H1 (cell line): Measurements from ENCODE around the gene SLC11A1. TPM values are rescaled to one million over a fixed set of nuclear protein-coding genes. Genes with fewer than 3 reads are reported as not detected.

ENCODE experiments used
- CTCF ChIA-PET: fragments of 300-600 bp; sonication (Branson Sonifier 250); formaldehyde crosslinking; loops from one replicate; lab custom pipeline; 2021; ENCODE audit not compliant: partially characterized antibody; lab: Charles Lee
- POLR2A ChIA-PET: fragments of 300-600 bp; sonication (Branson Sonifier 250); formaldehyde crosslinking; loops from one replicate; lab custom pipeline; 2021; ENCODE audit warnings: inconsistent platforms; ENCODE audit not compliant: partially characterized antibody; lab: Charles Lee
- DNase-seq, 2 experiments: peaks; one replicate each; pipeline versions ENCODE4 v3.0.0 to v3.0.0-alpha.2; 2010 to 2022; ENCODE audit warnings: low spot score in 2 of 2, low read depth in 1 of 2, mixed read lengths in 1 of 2
- FAIRE-seq: peaks from 2 replicates; lab custom pipeline; 2011; peaks lifted over from hg19 to GRCh38; lab: Jason Lieb, UNC
- H2AFZ ChIP-seq: 2 replicates; pipeline ENCODE4 v1.8.1; 2012; ENCODE audit warnings: low read length, inconsistent platforms
- H2AK5ac ChIP-seq: 2 replicates; pipeline ENCODE4 v1.6.1; 2013; ENCODE audit warnings: low read depth, low read length
- H2BK120ac ChIP-seq: replicated peaks from 2 replicates; pipeline ENCODE3; 2013; ENCODE audit warnings: low read depth, low read length, inconsistent platforms
- H2BK12ac ChIP-seq: 2 replicates; pipeline ENCODE4 v1.6.1; 2013; ENCODE audit warnings: low read depth, low read length
- H2BK15ac ChIP-seq: 2 replicates; pipeline ENCODE4 v1.6.1; 2013; ENCODE audit warnings: low read length
- H2BK20ac ChIP-seq: 2 replicates; pipeline ENCODE4 v1.6.1; 2013; ENCODE audit warnings: low read length
- H2BK5ac ChIP-seq: 2 replicates; pipeline ENCODE4 v1.6.1; 2013; ENCODE audit warnings: low read depth, low read length
- H3K14ac ChIP-seq: 2 replicates; pipeline ENCODE4 v1.6.1; 2013; ENCODE audit warnings: inconsistent platforms; ENCODE audit not compliant: insufficient read length
- H3K18ac ChIP-seq: 2 replicates; pipeline ENCODE4 v1.6.1; 2013; ENCODE audit warnings: low read length; ENCODE audit errors: extremely low read depth
- H3K23ac ChIP-seq: 2 replicates; pipeline ENCODE4 v1.6.1; 2013; ENCODE audit warnings: inconsistent platforms; ENCODE audit not compliant: insufficient read length
- H3K23me2 ChIP-seq: 2 replicates; pipeline ENCODE4 v1.6.1; 2013; ENCODE audit warnings: low read depth, low read length
- H3K27ac ChIP-seq: 2 replicates; pipeline ENCODE4 v1.6.1; 2011; ENCODE audit warnings: low read depth, low read length, inconsistent platforms
- H3K27me3 ChIP-seq, 4 experiments: replicated peaks in 1 of 4; 1 replicate in 1 of 4; 2 replicates in 3 of 4; pipeline versions ENCODE4 v1.6.1 to v1.8.1; 2011 to 2013; ENCODE audit warnings: low read length in 3 of 4, mild to moderate bottlenecking in 3 of 4, inconsistent platforms in 2 of 4, mixed read lengths in 2 of 4, moderate library complexity in 1 of 4; ENCODE audit not compliant: control insufficient read depth in 3 of 4, insufficient read depth in 3 of 4; ENCODE audit errors: extremely low read depth in 1 of 4
- H3K36me3 ChIP-seq, 4 experiments: 2 replicates each; pipeline versions ENCODE4 v1.6.1 to v1.8.1; 2011 to 2013; ENCODE audit warnings: mild to moderate bottlenecking in 4 of 4, low read length in 3 of 4, moderate library complexity in 2 of 4, control low read depth in 1 of 4, inconsistent platforms in 1 of 4; ENCODE audit not compliant: insufficient read depth in 4 of 4, control insufficient read depth in 2 of 4
- H3K4ac ChIP-seq: replicated peaks from 2 replicates; pipeline ENCODE3; 2013; ENCODE audit warnings: low read length, low read depth, mixed read lengths, inconsistent platforms; ENCODE audit not compliant: insufficient read length
- H3K4me1 ChIP-seq, 4 experiments: replicated peaks in 1 of 4; 1 replicate in 1 of 4; 2 replicates in 3 of 4; pipeline versions ENCODE4 v1.6.1 to v1.8.1; 2011 to 2013; ENCODE audit warnings: low read length in 3 of 4, inconsistent platforms in 2 of 4, mixed read lengths in 1 of 4; ENCODE audit not compliant: insufficient read depth in 4 of 4, control insufficient read depth in 3 of 4
- H3K4me2 ChIP-seq, 2 experiments: 2 replicates each; pipeline versions ENCODE4 v1.6.1 to v1.8.1; 2011 to 2013; ENCODE audit warnings: low read depth in 2 of 2, low read length in 2 of 2, control low read depth in 1 of 2, inconsistent platforms in 1 of 2, mild to moderate bottlenecking in 1 of 2; ENCODE audit not compliant: insufficient read depth in 1 of 2
- H3K4me3 ChIP-seq, 4 experiments: fragments of 200-600, 300-600 bp in 1 of 4; sonication (generic), shearing (Covaris generic), sonication (Bioruptor Twin) in 1 of 4; 2 replicates each; pipeline versions ENCODE4 v1.5.1 to v1.8.1; 2011 to 2016; ENCODE audit warnings: low read length in 4 of 4, low read depth in 3 of 4, control low read depth in 2 of 4, inconsistent platforms in 2 of 4, mild to moderate bottlenecking in 2 of 4, mixed read lengths in 1 of 4, moderate library complexity in 1 of 4; ENCODE audit not compliant: insufficient read depth in 2 of 4; ENCODE audit errors: extremely low read depth in 1 of 4
- H3K56ac ChIP-seq: replicated peaks from 2 replicates; pipeline ENCODE3; 2013; ENCODE audit warnings: low read depth, mild to moderate bottlenecking, mixed read lengths, low read length, inconsistent platforms; ENCODE audit not compliant: insufficient read length
- H3K79me1 ChIP-seq: 2 replicates; pipeline ENCODE4 v1.6.1; 2013; ENCODE audit warnings: low read depth, low read length, control low read depth
- H3K79me2 ChIP-seq, 2 experiments: 2 replicates each; pipeline versions ENCODE4 v1.6.1 to v1.8.1; 2012 to 2013; ENCODE audit warnings: low read length in 2 of 2, mild to moderate bottlenecking in 2 of 2, inconsistent platforms in 1 of 2; ENCODE audit not compliant: insufficient read depth in 2 of 2, control insufficient read depth in 1 of 2
- H3K9ac ChIP-seq, 4 experiments: replicated peaks in 1 of 4; 1 replicate in 1 of 4; 2 replicates in 3 of 4; pipeline versions ENCODE4 v1.6.1 to v1.8.1; 2011 to 2013; ENCODE audit warnings: low read depth in 3 of 4, low read length in 3 of 4, control low read depth in 2 of 4, mild to moderate bottlenecking in 2 of 4, moderate library complexity in 2 of 4, inconsistent platforms in 1 of 4; ENCODE audit errors: extremely low read depth in 1 of 4
- H3K9me3 ChIP-seq, 2 experiments: 2 replicates each; pipeline versions ENCODE4 v1.6.1 to v1.8.1; 2012 to 2013; ENCODE audit warnings: mild to moderate bottlenecking in 2 of 2, moderate library complexity in 2 of 2, control low read depth in 1 of 2, inconsistent platforms in 1 of 2, low read depth in 1 of 2, low read length in 1 of 2, mixed read lengths in 1 of 2; ENCODE audit not compliant: insufficient read depth in 2 of 2
- H4K20me1 ChIP-seq, 2 experiments: replicated peaks in 1 of 2; 2 replicates each; pipeline versions ENCODE3 to v1.8.1; 2011 to 2013; ENCODE audit warnings: inconsistent platforms in 2 of 2, low read length in 2 of 2, mild to moderate bottlenecking in 1 of 2; ENCODE audit not compliant: insufficient read depth in 2 of 2, control insufficient read depth in 1 of 2
- H4K5ac ChIP-seq: 2 replicates; pipeline ENCODE4 v1.6.1; 2013; ENCODE audit warnings: low read length, low read depth, mixed read lengths, inconsistent platforms; ENCODE audit not compliant: insufficient read length
- H4K8ac ChIP-seq: 2 replicates; pipeline ENCODE4 v1.8.0; 2013; ENCODE audit warnings: mild to moderate bottlenecking, moderate library complexity, low read length, inconsistent platforms; ENCODE audit not compliant: insufficient read depth; ENCODE audit errors: extremely low read depth
- H4K91ac ChIP-seq: replicated peaks from 2 replicates; pipeline ENCODE3; 2013; ENCODE audit warnings: low read length, mixed read lengths, inconsistent platforms; ENCODE audit not compliant: insufficient read length
- E2F6 ChIP-seq: IDR thresholded peaks from 2 replicates; pipeline ENCODE4 v1.6.1; 2012; ENCODE audit warnings: inconsistent platforms
- EGR1 ChIP-seq: IDR thresholded peaks from 2 replicates; pipeline ENCODE4 v1.6.1; 2011; ENCODE audit warnings: low read depth, low read length, borderline replicate concordance
- FOSL1 ChIP-seq: IDR thresholded peaks from 2 replicates; pipeline ENCODE4 v1.6.1; 2011; ENCODE audit warnings: mild to moderate bottlenecking, low read depth, low read length, moderate library complexity; ENCODE audit not compliant: insufficient read depth
- NANOG ChIP-seq: IDR thresholded peaks from 2 replicates; pipeline ENCODE4 v1.6.1; 2011; ENCODE audit warnings: low read length, low read depth, mild to moderate bottlenecking, inconsistent platforms; ENCODE audit not compliant: insufficient read depth, poor library complexity, severe bottlenecking
- PHF8 ChIP-seq: fragments of 200-600 bp; sonication (generic); conservative IDR thresholded peaks from 2 replicates; pipeline ENCODE4 v1.7.1; 2012; ENCODE audit warnings: low read depth, mild to moderate bottlenecking, inconsistent platforms, low read length, moderate library complexity
- POU5F1 ChIP-seq: IDR thresholded peaks from 2 replicates; pipeline ENCODE4 v1.6.1; 2011; ENCODE audit warnings: low read depth, mild to moderate bottlenecking, low read length, moderate library complexity
- SIRT6 ChIP-seq: IDR thresholded peaks from one replicate; pipeline ENCODE4 v1.7.1; 2012; ENCODE audit warnings: low read length, inconsistent platforms
- SP1 ChIP-seq: IDR thresholded peaks from 2 replicates; pipeline ENCODE4 v1.6.1; 2011; ENCODE audit warnings: low read depth, low read length
- SUZ12 ChIP-seq: fragments of 200-600 bp; sonication (generic); IDR thresholded peaks from 2 replicates; pipeline ENCODE4 v1.6.1; 2012; ENCODE audit warnings: mild to moderate bottlenecking, inconsistent platforms, low read length, moderate library complexity, mixed read lengths
- WGBS, 2 experiments: shearing (Covaris generic) in 1 of 2; methylation state at CpG; one replicate each; pipeline versions ENCODE4 v1.1.6 to v1.1.7; 2013 to 2015; ENCODE audit warnings: low lambda C conversion rate in 2 of 2, mixed read lengths in 2 of 2, inconsistent platforms in 1 of 2, low coverage in 1 of 2, missing lambda C conversion rate in 1 of 2; ENCODE audit not compliant: insufficient replicate concordance in 2 of 2, insufficient coverage in 1 of 2, insufficient read length in 1 of 2; ENCODE audit errors: extremely low coverage in 1 of 2, missing lambda C conversion rate in 1 of 2; 5-methylcytosine and 5-hydroxymethylcytosine counted together
- polyA plus RNA-seq, 7 experiments: library from polyadenylated mRNA; depleted of rRNA in 3 of 7; stranded (reverse) in 5 of 7; unstranded in 2 of 7; fragments of >200 nt in 5 of 7; fragments of 200-250 nt in 2 of 7; gene quantifications; 1 replicate in 5 of 7; 2 replicates in 1 of 7; 4 replicates in 1 of 7; pipeline versions ENCODE4 v1.2.1 to v1.2.3, GENCODE V29; 2011 to 2013; ENCODE audit warnings: missing spikeins in 2 of 7, mixed read lengths in 2 of 7
- total RNA-seq: library from RNA; stranded (reverse); fragmentation: NEBNext Ultra II Directional; extraction: Animal tissue kit (Norgen Biotek cat#: 25700); gene quantifications from 2 replicates; pipeline ENCODE4 v1.2.1, GENCODE V29; 2021
- TF ChIP-seq, protein P1 (sequence below): IDR thresholded peaks from 2 replicates; pipeline ENCODE4 v1.6.1; 2012; ENCODE audit warnings: inconsistent platforms

SLC11A1 gene
- total and polyA plus RNA-seq, 2 of the 8 experiments (the other 6 are each of a cell fraction or from before 2014, with no cell fraction given) = 0.20 to 0.43 TPM

DNA sequence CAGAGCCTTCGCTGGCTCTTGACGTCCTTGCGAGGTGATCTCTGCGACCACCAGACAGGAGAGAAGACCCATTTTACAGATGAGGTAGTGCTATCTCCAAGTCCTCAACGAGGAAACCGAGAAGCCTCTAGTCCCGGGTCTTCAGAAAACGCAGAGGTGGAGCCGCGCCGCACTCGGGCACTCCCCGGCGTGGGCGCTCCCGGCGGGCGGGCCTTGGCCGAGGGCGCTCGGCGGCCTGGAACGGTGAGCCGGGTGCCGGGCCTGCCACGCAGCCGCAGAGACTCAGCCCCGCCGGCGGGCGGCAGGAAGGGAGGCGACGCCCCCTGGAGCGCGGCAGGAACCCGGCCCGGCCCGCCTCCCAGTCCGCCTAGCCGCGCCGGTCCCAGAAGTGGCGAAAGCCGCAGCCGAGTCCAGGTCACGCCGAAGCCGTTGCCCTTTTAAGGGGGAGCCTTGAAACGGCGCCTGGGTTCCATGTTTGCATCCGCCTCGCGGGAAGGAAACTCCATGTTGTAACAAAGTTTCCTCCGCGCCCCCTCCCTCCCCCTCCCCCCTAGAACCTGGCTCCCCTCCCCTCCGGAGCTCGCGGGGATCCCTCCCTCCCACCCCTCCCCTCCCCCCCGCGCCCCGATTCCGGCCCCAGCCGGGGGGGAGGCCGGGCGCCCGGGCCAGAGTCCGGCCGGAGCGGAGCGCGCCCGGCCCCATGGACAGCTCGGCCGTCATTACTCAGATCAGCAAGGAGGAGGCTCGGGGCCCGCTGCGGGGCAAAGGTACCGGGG lies 17.5 kb downstream of the SLC11A1 start, which contains the start of gene CTDSP1:
TSS of gene CTDSP1 (plus strand) at position 478 of the 776 bp plus-strand sequence. CDS start at position 701, 223 bp downstream.
- no peak for FAIRE-seq
- 1% methylated on average over 47 of the region's 78 CpGs; no CpG with 5 or more reads in 1 of the 2 experiments for WGBS, 2 experiments
- Histone ChIP-seq H2BK20ac (no peak within 1 kb of the TSS), H3K4ac (no peak within 1 kb of the TSS), H3K56ac (peak within 1 kb of the TSS; percentile 73), H3K4me1 (peaks cover 0 to 35% (median 24%) of the 10 kb centered on the region in 4 experiments; a peak in 6 of 7 replicates), H3K23me2 (peaks cover 26% of the 10 kb centered on the region; the same call in 1 of the 2 replicates), H3K14ac (no peak within 1 kb of the TSS), H3K9ac (peak within 1 kb of the TSS in 1 of 4 experiments; percentile 41; a peak in 1 of 7 replicates), H3K27me3 (peaks cover 22 to 34% (median 31%) of the 10 kb centered on the region in 4 experiments), H3K79me1 (no peaks in the 10 kb centered on the region), H3K79me2 (no peaks in the 10 kb centered on the region), H3K9me3 (no peaks in the 10 kb centered on the region), H2BK12ac (peak within 1 kb of the TSS; percentile 75; the same call in 1 of the 2 replicates), H3K23ac (no peak within 1 kb of the TSS), H3K27ac (no peak within 1 kb of the TSS), H4K20me1 (peaks cover 0 to 2% of the 10 kb centered on the region in 2 experiments), H2BK5ac (no peak within 1 kb of the TSS), H3K36me3 (peaks cover 0 to 10% (median 4%) of the 10 kb centered on the region in 4 experiments; a peak in 2 of 8 replicates), H4K5ac (peak within 1 kb of the TSS; percentile 22), H4K91ac (peak within 1 kb of the TSS; percentile 49), H2BK120ac (peak within 1 kb of the TSS; percentile 60), H3K4me3 (peak within 1 kb of the TSS; percentile 50 to 82 (median 56)), H2AK5ac (no peak within 1 kb of the TSS), H3K4me2 (peak within 1 kb of the TSS; percentile 84 to 85), H2BK15ac (peak within 1 kb of the TSS; percentile 72; the same call in 1 of the 2 replicates), H4K8ac (peak within 1 kb of the TSS; percentile 58; the same call in 1 of the 2 replicates), H3K18ac (peak within 1 kb of the TSS; percentile 93), H2AFZ (no peak within 1 kb of the TSS)
- POLR2A ChIA-PET = interaction anchor here (1.1 kb wide), 1 partner anchor 78 kb away, joined by 3 read pairs; no protein-coding TSS in a partner anchor
- DNase-seq = peak; percentile 76 to 97
- CTCF ChIA-PET = interaction anchor here (0.6 to 2.7 kb wide), 6 partner anchors 55 to 128 kb away, joined by 3 to 8 read pairs (median 3); no protein-coding TSS in a partner anchor
- TF ChIP-seq SIRT6 = no peak
- peak; percentile 75 for TF ChIP-seq SP1
- no peak for TF ChIP-seq NANOG
- TF ChIP-seq PHF8 = no peak
- TF ChIP-seq EGR1 = peak; percentile 76
- peak; percentile 78; the same call in 1 of the 2 replicates for TF ChIP-seq E2F6
- no peak for TF ChIP-seq FOSL1
- TF ChIP-seq, protein P1, sequence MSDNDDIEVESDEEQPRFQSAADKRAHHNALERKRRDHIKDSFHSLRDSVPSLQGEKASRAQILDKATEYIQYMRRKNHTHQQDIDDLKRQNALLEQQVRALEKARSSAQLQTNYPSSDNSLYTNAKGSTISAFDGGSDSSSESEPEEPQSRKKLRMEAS = peak; percentile 96
- TF ChIP-seq POU5F1 = no peak
- peak; percentile 65; the same call in 1 of the 2 replicates for TF ChIP-seq SUZ12
